HEK293 (cell line): Measurements from ENCODE around the gene RELT.

Experiments used
- CTCF ChIA-PET: fragments of 350-600 bp; formaldehyde crosslinking; extraction: SDS; loops from one replicate; lab custom pipeline; 2021; ENCODE audit warnings: antibody characterized with exemption; lab: Yijun Ruan, JAX
- POLR2A ChIA-PET: fragments of 300-600 bp; formaldehyde crosslinking; extraction: SDS; loops from one replicate; lab custom pipeline; 2020; ENCODE audit warnings: antibody characterized with exemption, inconsistent platforms; lab: Yijun Ruan, JAX
- H3K27ac ChIP-seq: fragments of 200-500 bp; sonication (Bioruptor generic); 2 replicates; pipeline ENCODE4 v1.5.1; 2014; ENCODE audit warnings: low read depth, low read length, control low read depth, inconsistent platforms; ENCODE audit errors: extremely low read depth
- H3K36me3 ChIP-seq, 2 experiments: fragments of 200-500 bp in 1 of 2; sonication (Bioruptor generic) in 1 of 2; 1 replicate in 1 of 2; 2 replicates in 1 of 2; pipeline ENCODE4 v1.5.1; 2014 to 2017; ENCODE audit warnings: inconsistent platforms in 2 of 2, low read length in 2 of 2; ENCODE audit not compliant: control insufficient read depth in 2 of 2, insufficient read depth in 1 of 2
- H3K4me1 ChIP-seq: fragments of 200-500 bp; sonication (Bioruptor generic); 2 replicates; pipeline ENCODE4 v1.5.1; 2014; ENCODE audit warnings: mild to moderate bottlenecking, low read length, inconsistent platforms; ENCODE audit not compliant: control insufficient read depth, insufficient read depth
- H3K4me3 ChIP-seq: 2 replicates; pipeline ENCODE4 v1.5.1; 2011; ENCODE audit warnings: low read depth, mild to moderate bottlenecking, control low read depth, low read length, moderate library complexity
- H3K9me3 ChIP-seq: fragments of 200-500 bp; sonication (Bioruptor generic); 2 replicates; pipeline ENCODE4 v1.5.1; 2014; ENCODE audit warnings: low read depth, low read length, inconsistent platforms; ENCODE audit not compliant: control insufficient read depth, insufficient read depth
- EGR2 ChIP-seq: fragments of 450-650 bp; formaldehyde crosslinking; IDR thresholded peaks from 2 replicates; pipeline ENCODE4 v1.5.1; 2016; ENCODE audit warnings: low read depth, missing biosample characterization, missing genetic modification characterization
- GFI1B ChIP-seq: fragments of 450-650 bp; formaldehyde crosslinking; IDR thresholded peaks from 2 replicates; pipeline ENCODE4 v1.5.1; 2016; ENCODE audit warnings: missing biosample characterization, missing genetic modification characterization
- KLF1 ChIP-seq: fragments of 450-650 bp; formaldehyde crosslinking; IDR thresholded peaks from 2 replicates; pipeline ENCODE4 v1.5.1; 2016; ENCODE audit warnings: missing biosample characterization, missing genetic modification characterization
- KLF16 ChIP-seq: fragments of 450-650 bp; formaldehyde crosslinking; IDR thresholded peaks from 2 replicates; pipeline ENCODE4 v1.5.1; 2017; ENCODE audit warnings: missing biosample characterization, missing genetic modification characterization
- MEIS1 ChIP-seq: sonication (generic); formaldehyde crosslinking; IDR thresholded peaks from 2 replicates; pipeline ENCODE4 v1.8.1; 2022; ENCODE audit warnings: missing genetic modification reagents, mild to moderate bottlenecking, borderline replicate concordance
- YY2 ChIP-seq: fragments of 450-650 bp; formaldehyde crosslinking; IDR thresholded peaks from 2 replicates; pipeline ENCODE4 v1.5.1; 2016; ENCODE audit warnings: missing biosample characterization, missing genetic modification characterization
- ZNF121 ChIP-seq: fragments of 450-650 bp; formaldehyde crosslinking; IDR thresholded peaks from 2 replicates; pipeline ENCODE4 v1.5.1; 2016; ENCODE audit warnings: missing biosample characterization, missing genetic modification characterization
- ZNF146 ChIP-seq: fragments of 450-650 bp; formaldehyde crosslinking; IDR thresholded peaks from 2 replicates; pipeline ENCODE4 v1.5.1; 2016; ENCODE audit warnings: missing biosample characterization, missing genetic modification characterization
- ZNF157 ChIP-seq: fragments of 450-650 bp; formaldehyde crosslinking; IDR thresholded peaks from 2 replicates; pipeline ENCODE4 v1.5.1; 2016; ENCODE audit warnings: missing biosample characterization, missing genetic modification characterization
- ZNF174 ChIP-seq: fragments of 450-650 bp; formaldehyde crosslinking; IDR thresholded peaks from 2 replicates; pipeline ENCODE4 v1.5.0; 2017; ENCODE audit warnings: missing biosample characterization, mild to moderate bottlenecking, missing genetic modification characterization
- ZNF391 ChIP-seq: fragments of 450-650 bp; formaldehyde crosslinking; IDR thresholded peaks from 2 replicates; pipeline ENCODE4 v1.5.1; 2016; ENCODE audit warnings: low read depth, missing biosample characterization, missing genetic modification characterization, borderline replicate concordance
- ZNF433 ChIP-seq: fragments of 450-650 bp; formaldehyde crosslinking; IDR thresholded peaks from 2 replicates; pipeline ENCODE4 v1.5.1; 2016; ENCODE audit warnings: missing biosample characterization, missing genetic modification characterization, low read depth
- ZNF473 ChIP-seq: fragments of 450-650 bp; formaldehyde crosslinking; IDR thresholded peaks from 2 replicates; pipeline ENCODE4 v1.5.1; 2017; ENCODE audit warnings: missing biosample characterization, missing genetic modification characterization
- ZNF501 ChIP-seq: fragments of 450-650 bp; formaldehyde crosslinking; IDR thresholded peaks from 2 replicates; pipeline ENCODE4 v1.5.1; 2016; ENCODE audit warnings: missing biosample characterization, missing genetic modification characterization
- ZNF558 ChIP-seq: fragments of 450-650 bp; formaldehyde crosslinking; IDR thresholded peaks from 2 replicates; pipeline ENCODE4 v1.5.1; 2016; ENCODE audit warnings: missing biosample characterization, missing genetic modification characterization
- ZNF560 ChIP-seq: fragments of 450-650 bp; formaldehyde crosslinking; IDR thresholded peaks from 2 replicates; pipeline ENCODE4 v1.5.1; 2017; ENCODE audit warnings: missing biosample characterization, missing genetic modification characterization, borderline replicate concordance
- ZNF561 ChIP-seq: fragments of 450-650 bp; IDR thresholded peaks from 2 replicates; pipeline ENCODE4 v1.5.1; 2018; ENCODE audit warnings: missing biosample characterization, missing genetic modification characterization, borderline replicate concordance
- ZNF621 ChIP-seq: fragments of 450-650 bp; formaldehyde crosslinking; IDR thresholded peaks from 2 replicates; pipeline ENCODE4 v1.5.1; 2017; ENCODE audit warnings: missing biosample characterization, missing genetic modification characterization
- ZNF76 ChIP-seq: fragments of 450-650 bp; formaldehyde crosslinking; IDR thresholded peaks from 2 replicates; pipeline ENCODE4; 2016; ENCODE audit warnings: low read depth, missing biosample characterization, missing genetic modification characterization, borderline replicate concordance
- TF ChIP-seq, protein P1 (sequence below): fragments of 450-650 bp; formaldehyde crosslinking; IDR thresholded peaks from 2 replicates; pipeline ENCODE4 v1.5.1; 2016; ENCODE audit warnings: missing biosample characterization, missing genetic modification characterization
- TF ChIP-seq, protein P2 (sequence below): fragments of 450-650 bp; formaldehyde crosslinking; IDR thresholded peaks from 2 replicates; pipeline ENCODE4 v1.5.1; 2016; ENCODE audit warnings: missing biosample characterization, missing genetic modification characterization
- TF ChIP-seq, protein P3 (sequence below): fragments of 450-650 bp; formaldehyde crosslinking; IDR thresholded peaks from 2 replicates; pipeline ENCODE4 v1.5.1; 2017; ENCODE audit warnings: missing biosample characterization, missing genetic modification characterization
- TF ChIP-seq, protein P4 (sequence below): fragments of 450-650 bp; formaldehyde crosslinking; IDR thresholded peaks from 2 replicates; pipeline ENCODE4 v1.5.1; 2016; ENCODE audit warnings: missing biosample characterization, missing genetic modification characterization

Gene RELT

DNA sequence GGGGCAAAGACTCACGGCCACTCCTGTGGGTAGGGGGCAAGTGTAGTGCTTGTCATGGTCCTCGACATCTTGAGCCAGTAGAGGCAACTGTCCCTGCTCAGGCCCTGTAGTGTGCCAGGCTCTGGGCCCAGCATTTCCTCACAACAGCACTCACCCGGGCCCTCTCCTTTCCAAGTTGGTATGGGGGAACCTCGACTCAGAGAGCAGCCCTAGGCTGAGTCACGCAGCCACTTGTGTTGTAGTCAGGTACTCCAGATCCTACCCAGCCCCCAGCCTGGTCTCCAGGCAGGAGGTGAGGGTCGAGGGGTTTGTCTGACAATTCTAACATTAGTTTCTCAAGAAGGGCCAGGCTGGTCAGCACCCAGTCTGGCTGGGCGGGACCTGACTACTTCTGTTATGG is 4.1 kb downstream of the RELT start:
- CTCF ChIA-PET = interaction anchor here (1.5 to 1.7 kb wide), 2 partner anchors 29 to 280 kb away, joined by 5 to 8 read pairs; no protein-coding TSS in a partner anchor
- TF ChIP-seq EGR2 (tag by site-specific recombination) = no peak
- no peak for TF ChIP-seq KLF16 (tag by site-specific recombination)
- TF ChIP-seq YY2 (tag by site-specific recombination) = no peak
- TF ChIP-seq ZNF391 (tag by site-specific recombination) = no peak
- TF ChIP-seq, protein P1, sequence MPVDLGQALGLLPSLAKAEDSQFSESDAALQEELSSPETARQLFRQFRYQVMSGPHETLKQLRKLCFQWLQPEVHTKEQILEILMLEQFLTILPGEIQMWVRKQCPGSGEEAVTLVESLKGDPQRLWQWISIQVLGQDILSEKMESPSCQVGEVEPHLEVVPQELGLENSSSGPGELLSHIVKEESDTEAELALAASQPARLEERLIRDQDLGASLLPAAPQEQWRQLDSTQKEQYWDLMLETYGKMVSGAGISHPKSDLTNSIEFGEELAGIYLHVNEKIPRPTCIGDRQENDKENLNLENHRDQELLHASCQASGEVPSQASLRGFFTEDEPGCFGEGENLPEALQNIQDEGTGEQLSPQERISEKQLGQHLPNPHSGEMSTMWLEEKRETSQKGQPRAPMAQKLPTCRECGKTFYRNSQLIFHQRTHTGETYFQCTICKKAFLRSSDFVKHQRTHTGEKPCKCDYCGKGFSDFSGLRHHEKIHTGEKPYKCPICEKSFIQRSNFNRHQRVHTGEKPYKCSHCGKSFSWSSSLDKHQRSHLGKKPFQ (tag by site-specific recombination) = no peak
- no peak for TF ChIP-seq ZNF473 (tag by site-specific recombination)
- no peak for TF ChIP-seq ZNF501
- TF ChIP-seq, protein P2, sequence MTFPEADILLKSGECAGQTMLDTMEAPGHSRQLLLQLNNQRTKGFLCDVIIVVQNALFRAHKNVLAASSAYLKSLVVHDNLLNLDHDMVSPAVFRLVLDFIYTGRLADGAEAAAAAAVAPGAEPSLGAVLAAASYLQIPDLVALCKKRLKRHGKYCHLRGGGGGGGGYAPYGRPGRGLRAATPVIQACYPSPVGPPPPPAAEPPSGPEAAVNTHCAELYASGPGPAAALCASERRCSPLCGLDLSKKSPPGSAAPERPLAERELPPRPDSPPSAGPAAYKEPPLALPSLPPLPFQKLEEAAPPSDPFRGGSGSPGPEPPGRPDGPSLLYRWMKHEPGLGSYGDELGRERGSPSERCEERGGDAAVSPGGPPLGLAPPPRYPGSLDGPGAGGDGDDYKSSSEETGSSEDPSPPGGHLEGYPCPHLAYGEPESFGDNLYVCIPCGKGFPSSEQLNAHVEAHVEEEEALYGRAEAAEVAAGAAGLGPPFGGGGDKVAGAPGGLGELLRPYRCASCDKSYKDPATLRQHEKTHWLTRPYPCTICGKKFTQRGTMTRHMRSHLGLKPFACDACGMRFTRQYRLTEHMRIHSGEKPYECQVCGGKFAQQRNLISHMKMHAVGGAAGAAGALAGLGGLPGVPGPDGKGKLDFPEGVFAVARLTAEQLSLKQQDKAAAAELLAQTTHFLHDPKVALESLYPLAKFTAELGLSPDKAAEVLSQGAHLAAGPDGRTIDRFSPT (tag by site-specific recombination) = no peak
- no peak for TF ChIP-seq ZNF621 (tag by site-specific recombination)
- Histone ChIP-seq H3K4me1 (peaks cover 4% of the 10 kb centered on the region; the same call in 1 of the 2 replicates), H3K4me3 (no peak overlapping the region), H3K9me3 (no peaks in the 10 kb centered on the region), H3K27ac (no peak overlapping the region), H3K36me3 (peaks cover 0 to 3% of the 10 kb centered on the region in 2 experiments; a peak in 1 of 3 replicates)
- POLR2A ChIA-PET = no interaction called here

DNA sequence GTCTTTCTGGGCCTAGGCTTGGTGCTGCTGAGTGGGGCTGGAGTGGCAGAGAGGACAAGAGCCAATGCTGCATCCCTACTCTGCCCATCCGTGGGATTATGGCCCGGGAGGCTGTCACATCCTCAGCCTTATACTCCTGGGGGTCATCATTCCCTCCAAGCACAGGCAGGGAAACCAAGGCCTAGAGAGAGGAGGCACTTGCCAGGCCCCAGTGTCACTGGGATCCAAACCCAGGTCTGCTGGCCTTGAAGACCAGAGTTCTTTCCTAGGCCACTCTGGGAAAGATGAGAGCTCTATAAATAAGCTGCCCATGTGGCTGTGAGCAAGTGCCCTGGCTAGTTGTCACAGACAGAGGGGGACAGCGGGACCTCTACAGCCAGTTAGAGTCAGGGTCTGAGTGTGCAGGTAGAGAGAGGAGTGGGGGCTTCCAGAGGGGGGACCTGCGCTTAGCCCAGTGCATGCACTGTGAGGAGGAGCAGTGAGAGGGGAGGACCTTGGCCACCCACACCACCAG is 4.8 kb downstream of the RELT start:
- Histone ChIP-seq H3K4me1 (peaks cover 7% of the 10 kb centered on the region; the same call in 1 of the 2 replicates), H3K4me3 (no peak overlapping the region), H3K27ac (no peak overlapping the region), H3K9me3 (no peaks in the 10 kb centered on the region), H3K36me3 (peaks cover 0 to 3% of the 10 kb centered on the region in 2 experiments; a peak in 1 of 3 replicates)
- POLR2A ChIA-PET = no interaction called here
- CTCF ChIA-PET = interaction anchor here (0.7 to 1.3 kb wide), 2 partner anchors 30 to 387 kb away, joined by 3 to 7 read pairs; no protein-coding TSS in a partner anchor
- no peak for TF ChIP-seq KLF1
- TF ChIP-seq ZNF76 (tag by site-specific recombination) = no peak
- TF ChIP-seq, protein P3, sequence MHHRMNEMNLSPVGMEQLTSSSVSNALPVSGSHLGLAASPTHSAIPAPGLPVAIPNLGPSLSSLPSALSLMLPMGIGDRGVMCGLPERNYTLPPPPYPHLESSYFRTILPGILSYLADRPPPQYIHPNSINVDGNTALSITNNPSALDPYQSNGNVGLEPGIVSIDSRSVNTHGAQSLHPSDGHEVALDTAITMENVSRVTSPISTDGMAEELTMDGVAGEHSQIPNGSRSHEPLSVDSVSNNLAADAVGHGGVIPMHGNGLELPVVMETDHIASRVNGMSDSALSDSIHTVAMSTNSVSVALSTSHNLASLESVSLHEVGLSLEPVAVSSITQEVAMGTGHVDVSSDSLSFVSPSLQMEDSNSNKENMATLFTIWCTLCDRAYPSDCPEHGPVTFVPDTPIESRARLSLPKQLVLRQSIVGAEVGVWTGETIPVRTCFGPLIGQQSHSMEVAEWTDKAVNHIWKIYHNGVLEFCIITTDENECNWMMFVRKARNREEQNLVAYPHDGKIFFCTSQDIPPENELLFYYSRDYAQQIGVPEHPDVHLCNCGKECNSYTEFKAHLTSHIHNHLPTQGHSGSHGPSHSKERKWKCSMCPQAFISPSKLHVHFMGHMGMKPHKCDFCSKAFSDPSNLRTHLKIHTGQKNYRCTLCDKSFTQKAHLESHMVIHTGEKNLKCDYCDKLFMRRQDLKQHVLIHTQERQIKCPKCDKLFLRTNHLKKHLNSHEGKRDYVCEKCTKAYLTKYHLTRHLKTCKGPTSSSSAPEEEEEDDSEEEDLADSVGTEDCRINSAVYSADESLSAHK = no peak
- TF ChIP-seq MEIS1 (CRISPR knock-in tag) = no peak
- no peak for TF ChIP-seq ZNF121 (tag by site-specific recombination)
- no peak for TF ChIP-seq ZNF560 (tag by site-specific recombination)
- TF ChIP-seq, protein P4, sequence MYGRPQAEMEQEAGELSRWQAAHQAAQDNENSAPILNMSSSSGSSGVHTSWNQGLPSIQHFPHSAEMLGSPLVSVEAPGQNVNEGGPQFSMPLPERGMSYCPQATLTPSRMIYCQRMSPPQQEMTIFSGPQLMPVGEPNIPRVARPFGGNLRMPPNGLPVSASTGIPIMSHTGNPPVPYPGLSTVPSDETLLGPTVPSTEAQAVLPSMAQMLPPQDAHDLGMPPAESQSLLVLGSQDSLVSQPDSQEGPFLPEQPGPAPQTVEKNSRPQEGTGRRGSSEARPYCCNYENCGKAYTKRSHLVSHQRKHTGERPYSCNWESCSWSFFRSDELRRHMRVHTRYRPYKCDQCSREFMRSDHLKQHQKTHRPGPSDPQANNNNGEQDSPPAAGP (tag by site-specific recombination) = no peak
- TF ChIP-seq ZNF174 (tag by site-specific recombination) = no peak
- no peak for TF ChIP-seq ZNF157 (tag by site-specific recombination)
- no peak for TF ChIP-seq ZNF146 (tag by site-specific recombination)
- no peak for TF ChIP-seq ZNF558 (tag by site-specific recombination)
- no peak for TF ChIP-seq ZNF561
- no peak for TF ChIP-seq GFI1B
- no peak for TF ChIP-seq ZNF433 (tag by site-specific recombination)
- TF ChIP-seq ZNF501 = no peak
